ENCODE measurements around the gene SLC30A2.

SLC30A2 gene

GRCh38 chr1:26021647-26022403 is 24.1 kb downstream of the SLC30A2 start, which contains the start of gene EXTL1:
Gene EXTL1, plus strand, starts transcription at chr1:26021775. Its CDS starts 872 bp downstream, at chr1:26022647.
- peak; percentile 62 for DNase-seq (ENCODE audit: low spot score)

GRCh38 chr1:26020941-26021646 is 24.8 kb downstream of the SLC30A2 start:
- no peak for DNase-seq (ENCODE audit: low spot score)

GRCh38 chr1:26020330-26020768 is 25.6 kb downstream of the SLC30A2 start:
- DNase-seq (ENCODE audit: low spot score): no peak

GRCh38 chr1:26019641-26020315 is 26.1 kb downstream of the SLC30A2 start:
- DNase-seq (ENCODE audit: low spot score): no peak

- no peak for DNase-seq (ENCODE audit: low spot score)
Measured at GRCh38 chr1:26017606-26018005, 28.3 kb downstream of the SLC30A2 start.

GRCh38 chr1:26016953-26017545 is 28.9 kb downstream of the SLC30A2 start:
- DNase-seq (ENCODE audit: low spot score): no peak

- no peak for DNase-seq (ENCODE audit: low spot score)
Measured at GRCh38 chr1:26016258-26016952, 29.5 kb downstream of the SLC30A2 start.

- DNase-seq (ENCODE audit: low spot score): no peak
Measured at GRCh38 chr1:26015358-26015757, 30.6 kb downstream of the SLC30A2 start.

GRCh38 chr1:26014179-26014578 is 31.7 kb downstream of the SLC30A2 start:
- no peak for DNase-seq (ENCODE audit: low spot score)

GRCh38 chr1:26012864-26013263 is 33.1 kb downstream of the SLC30A2 start:
- no peak for DNase-seq (ENCODE audit: low spot score)

GRCh38 chr1:26010825-26011224 is 35.1 kb downstream of the SLC30A2 start:
- no peak for DNase-seq (ENCODE audit: low spot score)

- no peak for DNase-seq (ENCODE audit: low spot score)
Measured at GRCh38 chr1:26009796-26010447, 36.0 kb downstream of the SLC30A2 start.

- no peak for DNase-seq (ENCODE audit: low spot score)
Measured at GRCh38 chr1:26006710-26007109, 39.2 kb downstream of the SLC30A2 start.

GRCh38 chr1:26005434-26006105 is 40.3 kb downstream of the SLC30A2 start:
- no peak for DNase-seq (ENCODE audit: low spot score)

- DNase-seq (ENCODE audit: low spot score): no peak
Measured at GRCh38 chr1:26003756-26004155, 42.2 kb downstream of the SLC30A2 start.

- DNase-seq (ENCODE audit: low spot score): no peak
Measured at GRCh38 chr1:26003262-26003661, 42.7 kb downstream of the SLC30A2 start.

GRCh38 chr1:25999041-25999800 is 46.7 kb downstream of the SLC30A2 start:
- no peak for DNase-seq (ENCODE audit: low spot score)

- DNase-seq (ENCODE audit: low spot score): peak; percentile 94
Measured at GRCh38 chr1:25997828-25998761, 47.8 kb downstream of the SLC30A2 start, which contains the start of gene PAFAH2. Gene PAFAH2, minus strand, starts transcription at chr1:25998063. Its CDS starts 7,247 bp downstream, at chr1:25990816.
